HG03571 (cell line): ENCODE data around the gene KIF5B.
A peak's percentile ranks its signal among the peaks of the same experiment; 100 is the strongest.
"Not testable (repeated sequence)": the region's sequence is repeated elsewhere in the genome, so short reads cannot be mapped to it uniquely, and the experiment has no call there.

Experiments used
- ATAC-seq: cut with Tn5 transposase; IDR thresholded peaks from one replicate; pipeline ENCODE4 v1.9.1; 2021; ENCODE audit not compliant: unreplicated experiment

Gene KIF5B

DNA sequence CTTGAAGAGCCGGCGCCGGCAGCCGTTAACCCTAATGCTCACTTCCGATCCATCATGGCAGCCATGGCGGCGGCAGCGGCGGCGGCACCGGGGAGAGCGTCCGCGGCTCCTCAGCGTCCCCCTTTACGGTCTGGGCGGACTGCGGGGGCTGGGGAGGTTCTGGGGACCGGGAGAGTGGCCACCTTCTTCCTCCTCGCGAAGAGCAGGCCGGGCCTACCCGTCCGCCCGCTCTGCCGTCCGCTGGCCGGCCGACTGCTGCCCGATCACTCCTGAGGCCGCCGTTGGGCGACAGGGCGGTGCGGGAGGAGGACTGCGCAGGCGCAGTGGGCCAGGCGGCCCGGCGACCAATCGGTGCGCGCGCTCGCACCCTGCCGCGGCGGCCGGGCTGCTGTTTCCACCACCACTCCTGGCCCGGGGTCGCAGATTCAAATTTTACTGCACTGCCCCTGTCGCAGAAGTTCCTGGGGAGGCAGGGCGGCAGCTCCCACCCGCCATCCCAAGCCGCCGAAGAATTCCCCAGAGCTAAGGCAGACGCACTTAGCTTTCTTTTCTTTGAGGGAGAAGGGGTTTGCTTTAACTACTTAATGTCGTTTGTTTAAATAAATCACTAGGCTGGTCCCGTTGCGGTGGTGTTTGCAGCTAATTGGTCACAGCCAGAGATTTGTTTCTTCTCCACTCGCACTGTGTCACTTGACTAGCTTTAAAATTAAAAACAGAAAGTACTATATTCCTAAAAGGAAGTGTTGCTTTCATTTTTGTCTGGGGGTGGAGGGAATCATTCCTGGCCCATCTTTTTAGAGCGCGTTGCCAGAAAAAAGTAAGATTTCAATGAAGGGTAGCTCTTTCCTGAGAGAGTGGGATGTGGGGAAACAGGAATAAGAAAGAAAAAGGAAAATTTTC is at the start of gene KIF5B:
KIF5B (minus strand) TSS at position 290 of the 900 bp plus-strand sequence. CDS start 452 bp downstream, outside the sequence.
- peak; percentile 87 for ATAC-seq

GRCh38 chr10:32105782-32106382 is 49.7 kb upstream of the KIF5B start:
- ATAC-seq: no peak

DNA sequence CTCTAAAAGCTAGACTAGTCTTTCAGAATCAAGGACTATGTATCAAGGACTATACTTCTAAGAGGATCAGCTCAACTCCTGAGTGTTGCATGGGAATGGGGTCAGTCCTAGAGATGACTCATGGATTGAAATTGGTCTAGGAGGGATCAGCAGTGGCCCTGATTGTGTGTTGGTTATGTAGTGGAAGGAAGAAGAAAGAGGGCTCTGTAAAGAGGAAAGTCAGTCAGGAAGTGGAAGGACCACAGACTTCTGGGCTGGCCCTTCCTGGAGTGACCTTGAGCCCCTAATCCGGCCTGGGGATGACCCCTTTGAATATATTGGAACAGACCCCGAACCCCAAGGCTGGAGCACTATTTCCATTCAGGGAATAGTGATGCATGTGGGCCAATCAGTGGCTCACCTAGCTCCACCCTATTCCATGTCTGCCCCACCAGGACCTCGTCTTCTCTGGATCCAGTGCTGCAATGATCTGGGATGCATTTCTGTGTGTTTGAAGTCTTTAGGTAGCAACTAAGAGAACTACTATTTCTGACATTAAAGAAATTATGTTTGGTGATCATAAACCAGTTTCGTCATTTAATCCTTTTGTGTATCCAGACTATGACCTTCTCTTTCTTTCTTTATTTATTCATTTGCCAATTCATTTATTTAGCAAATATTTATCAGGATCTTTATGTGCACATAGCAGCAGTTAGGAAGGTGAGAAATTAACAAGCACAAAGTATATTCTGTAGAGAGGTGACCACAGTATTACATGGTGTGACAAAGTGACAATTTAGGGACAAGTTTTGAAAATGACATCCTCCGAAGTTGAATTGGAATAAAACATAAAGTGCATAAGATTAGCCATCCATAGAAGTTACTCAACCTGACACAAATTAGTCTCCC is 48.6 kb upstream of the KIF5B start:
- no peak for ATAC-seq

DNA sequence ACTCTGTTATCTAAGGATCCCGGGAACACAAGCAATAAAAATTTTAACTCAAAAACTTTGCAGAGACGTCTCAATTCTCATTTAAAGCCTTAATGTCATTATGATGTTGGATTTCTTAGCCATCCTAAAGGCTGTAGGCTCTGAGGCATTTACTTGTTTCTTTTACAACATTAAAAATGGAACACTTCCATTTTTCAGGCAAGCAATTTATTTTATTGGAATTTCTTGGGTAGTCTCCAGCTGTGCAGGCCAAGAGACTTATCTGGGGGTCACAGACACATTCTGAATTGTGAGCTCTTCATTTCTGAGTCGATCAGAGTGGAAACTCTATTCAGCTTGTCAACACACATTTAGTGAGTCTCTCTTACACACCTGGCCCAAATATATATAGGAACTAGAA is 48.0 kb upstream of the KIF5B start:
- no peak for ATAC-seq

DNA sequence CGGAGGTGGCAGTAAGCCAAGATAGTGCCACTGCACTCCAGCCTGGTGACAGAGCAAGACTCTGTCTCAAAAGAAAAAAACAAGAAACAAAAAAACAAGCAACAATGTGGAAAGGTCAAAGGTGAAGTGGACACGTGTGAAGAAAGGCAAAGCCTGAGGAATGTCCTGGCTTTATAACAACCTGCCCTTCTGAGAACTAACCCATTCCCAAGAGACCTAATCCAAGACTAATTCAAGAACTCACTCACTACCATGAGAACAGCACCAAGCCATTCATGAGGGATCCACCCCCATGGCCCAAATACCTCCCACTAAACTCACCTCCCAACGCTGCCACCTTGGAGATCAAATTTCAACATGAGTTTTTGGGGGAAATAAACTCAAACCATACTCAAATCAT is 47.5 kb upstream of the KIF5B start:
- ATAC-seq: no peak

- ATAC-seq: not testable (repeated sequence)
These were observed 42.5 kb upstream of the KIF5B start for GRCh38 chr10:32098566-32099259.

DNA sequence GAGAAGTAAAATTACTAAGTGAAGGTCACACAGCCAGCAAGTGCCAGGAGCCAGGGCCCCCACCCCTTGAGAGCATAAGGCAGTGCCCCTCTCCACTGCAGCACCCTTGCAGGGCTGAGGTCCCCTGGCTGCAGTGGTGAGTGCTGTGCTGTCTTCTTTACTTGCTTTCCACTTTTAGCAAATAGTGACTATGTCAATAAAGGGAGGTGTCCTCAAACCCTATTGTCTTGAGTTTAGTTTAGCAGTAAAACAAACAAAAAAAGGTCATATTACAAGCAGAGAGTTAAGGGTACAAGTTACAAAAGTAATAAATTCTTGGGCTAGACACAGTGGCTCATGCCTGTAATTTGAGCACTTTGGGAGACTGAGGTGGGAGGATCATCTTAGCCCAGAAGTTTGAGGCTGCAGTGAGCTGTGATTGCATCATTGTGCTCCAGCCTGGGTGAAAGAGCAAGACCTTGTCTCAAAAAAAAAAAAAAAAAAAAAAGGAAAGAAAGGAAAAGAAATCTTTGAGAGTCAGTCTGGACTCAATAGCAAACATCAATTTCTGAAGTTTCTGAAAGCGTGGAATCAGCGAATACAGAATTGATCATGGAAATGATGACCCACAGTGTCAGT is 39.0 kb upstream of the KIF5B start:
- no peak for ATAC-seq

- no peak for ATAC-seq
These were observed 37.4 kb upstream of the KIF5B start for GRCh38 chr10:32093650-32094049.

GRCh38 chr10:32091046-32091445 is 34.8 kb upstream of the KIF5B start:
- ATAC-seq: no peak

GRCh38 chr10:32084185-32084851 is 28.1 kb upstream of the KIF5B start:
- no peak for ATAC-seq

DNA sequence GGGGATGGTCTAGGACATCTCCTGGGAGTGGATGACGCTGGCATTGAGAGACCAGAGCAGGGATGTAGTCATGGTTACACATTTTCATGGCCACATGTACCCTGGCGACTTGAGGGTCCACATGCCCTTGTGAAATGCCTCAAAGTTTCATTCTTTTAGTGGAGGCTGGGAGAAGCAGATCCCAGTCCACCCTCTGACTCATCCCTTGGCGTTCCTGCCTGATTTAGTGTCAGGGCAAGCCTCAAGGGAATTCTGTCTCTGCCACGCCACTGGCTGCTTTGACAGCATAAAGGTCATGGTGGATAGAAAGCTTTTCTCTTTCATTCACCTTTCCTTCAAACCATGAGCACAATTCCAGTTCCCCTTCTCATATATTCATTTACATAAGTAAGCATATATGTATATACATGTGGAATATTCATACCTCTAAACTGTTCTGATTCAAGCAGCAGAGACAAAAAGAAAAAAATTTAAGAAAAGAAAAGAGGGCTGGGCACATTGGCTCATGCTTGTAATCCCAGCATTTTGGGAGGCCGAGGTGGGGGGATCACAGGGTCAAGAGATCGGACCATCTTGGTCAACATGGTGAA is 21.8 kb upstream of the KIF5B start:
- no peak for ATAC-seq

GRCh38 chr10:32073659-32074058 is 17.4 kb upstream of the KIF5B start:
- no peak for ATAC-seq

- ATAC-seq: no peak
These were observed 16.9 kb upstream of the KIF5B start for GRCh38 chr10:32073128-32073527.

DNA sequence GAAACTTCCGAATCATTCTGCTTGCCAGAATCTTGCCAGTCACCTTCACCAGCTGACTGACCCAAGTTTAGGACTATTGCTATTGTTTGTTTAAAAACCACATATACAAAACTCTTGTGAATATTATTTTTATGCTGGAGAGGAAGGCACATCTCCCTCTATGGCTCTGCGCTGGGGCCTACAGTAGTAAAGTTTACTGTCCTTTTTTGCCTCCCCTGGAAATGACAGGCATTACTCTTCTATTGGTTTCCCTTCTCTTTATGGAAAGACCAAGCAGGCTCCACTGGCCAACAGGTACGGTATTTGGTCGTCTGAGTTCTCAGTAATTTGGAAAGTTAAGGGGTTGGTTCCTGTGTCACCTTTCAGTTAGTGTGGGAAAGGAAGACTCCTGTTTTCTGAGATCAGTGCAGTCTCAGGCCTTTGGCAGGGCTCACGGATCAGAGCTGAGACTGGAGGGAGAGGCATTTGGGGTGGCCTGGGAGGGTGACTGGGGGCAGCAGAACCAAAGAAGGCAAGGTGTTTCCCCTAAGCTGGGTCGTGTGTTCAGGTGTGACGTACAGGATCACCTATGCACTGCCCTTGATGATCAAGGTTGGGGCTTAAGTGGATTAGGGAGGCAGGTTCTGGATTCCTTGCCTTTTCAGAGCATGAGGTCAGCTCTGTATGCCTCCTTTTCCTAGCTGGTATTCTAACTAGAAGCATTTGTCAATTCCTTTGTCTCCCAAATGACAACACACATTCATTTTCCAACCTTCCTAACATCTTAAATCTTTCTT is 16.0 kb upstream of the KIF5B start:
- no peak for ATAC-seq

- ATAC-seq: no peak
These were observed 14.4 kb upstream of the KIF5B start for GRCh38 chr10:32070645-32071044.

DNA sequence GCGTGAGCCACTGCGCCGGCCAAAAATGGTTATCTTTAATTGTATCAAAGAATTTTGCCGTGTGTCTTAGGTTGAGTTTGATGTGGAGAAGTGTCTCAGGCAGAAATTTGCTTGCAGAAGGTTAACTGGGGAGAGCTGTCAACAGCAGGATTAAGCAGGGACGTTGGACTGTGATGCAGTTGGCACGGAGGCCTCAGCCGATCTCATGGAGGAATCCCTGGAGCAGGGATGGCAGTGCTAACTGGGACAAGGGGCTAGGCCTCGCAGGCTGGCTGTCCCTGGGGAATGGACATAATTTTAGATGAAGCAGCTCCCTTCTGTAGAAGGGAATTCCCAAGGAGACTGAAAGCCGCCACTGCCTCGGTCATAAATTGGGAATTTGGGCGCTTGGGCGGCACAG is 12.3 kb upstream of the KIF5B start:
- ATAC-seq: no peak

DNA sequence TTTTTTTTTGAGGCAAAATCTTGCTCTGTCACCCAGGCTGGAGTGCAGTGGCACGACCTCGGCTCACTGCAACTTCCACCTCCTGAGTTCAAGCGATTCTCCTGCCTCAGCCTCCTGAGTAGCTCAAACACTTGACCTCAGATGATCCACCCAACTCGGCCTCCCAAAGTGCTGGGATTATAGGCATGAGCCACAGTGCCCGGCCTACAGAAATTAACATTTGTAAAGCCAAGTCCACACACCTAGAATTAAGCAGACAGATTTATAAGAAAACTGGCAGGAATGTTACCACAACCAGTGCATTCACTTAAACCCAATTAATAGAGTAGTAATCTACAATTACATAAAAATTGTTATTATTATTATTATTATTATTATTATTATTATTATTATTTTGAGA is 11.7 kb upstream of the KIF5B start:
- ATAC-seq: not testable (repeated sequence)

DNA sequence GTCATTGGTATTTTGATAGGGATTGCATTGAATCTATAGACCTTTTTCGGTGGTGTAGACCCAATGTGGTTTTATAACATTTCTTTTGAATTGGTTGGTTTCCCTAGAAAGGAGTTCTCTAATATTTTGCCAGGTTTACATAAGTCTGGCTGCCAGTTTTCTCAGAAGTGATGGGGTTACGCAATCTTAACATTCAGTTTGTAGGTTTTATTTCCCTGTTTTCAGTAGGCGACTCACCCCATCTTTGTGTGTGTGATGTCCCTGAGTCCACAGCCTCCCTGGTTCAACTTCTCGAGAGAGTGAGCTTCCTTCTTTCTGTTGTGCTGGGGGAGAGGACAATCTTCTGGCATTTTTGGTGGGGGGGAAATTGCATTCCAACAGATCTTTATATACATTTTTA is 9.6 kb upstream of the KIF5B start:
- ATAC-seq: no peak

DNA sequence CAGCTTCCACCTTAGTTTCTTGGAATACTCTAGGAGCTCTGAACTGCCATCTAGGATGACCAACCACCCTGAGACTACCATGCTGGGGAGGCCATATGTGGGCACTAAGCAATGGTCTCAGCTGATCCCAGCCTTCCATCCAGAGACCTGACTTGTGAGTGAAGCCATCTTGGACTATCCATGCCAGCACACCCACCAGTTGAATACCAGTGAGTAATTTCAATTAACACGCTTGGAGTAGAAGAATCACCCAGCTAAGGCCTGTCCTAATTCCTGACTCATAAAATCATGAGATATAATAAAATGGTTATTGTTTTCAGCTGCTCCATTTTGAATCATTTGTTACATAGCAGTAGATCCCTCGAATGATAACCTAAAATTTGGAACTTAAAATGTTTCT is 5.2 kb upstream of the KIF5B start:
- no peak for ATAC-seq
